Kidney (tissue), 22 donors: ENCODE measurements around the gene HNRNPA0. TPM values are rescaled to one million over a fixed set of nuclear protein-coding genes. Genes with fewer than 3 reads are reported as not detected.

ENCODE experiments used
- DNase-seq, 5 donors: peaks; one replicate each; pipeline ENCODE4 v3.0.0-alpha.2; 2013 to 2020
- FAIRE-seq: peaks from 2 replicates; lab custom pipeline; 2012; peaks lifted over from hg19 to GRCh38; lab: Jason Lieb, UNC
- H3K27ac ChIP-seq, 2 donors: one replicate each; pipeline ENCODE4 v1.7.0; 2013; ENCODE audit warnings: low read depth in 2 of 2, low read length in 2 of 2, inconsistent platforms in 1 of 2
- H3K27me3 ChIP-seq: one replicate; pipeline ENCODE4 v1.7.1; 2013; ENCODE audit warnings: low read length, inconsistent platforms; ENCODE audit not compliant: control insufficient read depth, insufficient read depth
- H3K36me3 ChIP-seq, 3 donors: one replicate each; pipeline versions ENCODE4 v1.7.0 to v1.7.1; 2013; ENCODE audit warnings: low read length in 3 of 3, control low read depth in 1 of 3, inconsistent platforms in 1 of 3; ENCODE audit not compliant: insufficient read depth in 3 of 3, control insufficient read depth in 2 of 3
- H3K4me1 ChIP-seq, 3 donors: one replicate each; pipeline versions ENCODE4 v1.7.0 to v1.7.1; 2013; ENCODE audit warnings: low read length in 3 of 3, inconsistent platforms in 1 of 3, low read depth in 1 of 3; ENCODE audit not compliant: control insufficient read depth in 2 of 3, insufficient read depth in 2 of 3
- H3K4me3 ChIP-seq, 3 donors: one replicate each; pipeline versions ENCODE4 v1.7.0 to v1.8.1; 2013; ENCODE audit warnings: low read length in 3 of 3, control low read depth in 1 of 3, inconsistent platforms in 1 of 3
- H3K9ac ChIP-seq, 3 donors: one replicate each; pipeline versions ENCODE4 v1.7.0 to v1.7.1; 2013; ENCODE audit warnings: low read length in 3 of 3, control low read depth in 1 of 3, inconsistent platforms in 1 of 3
- H3K9me3 ChIP-seq, 3 donors: one replicate each; pipeline versions ENCODE4 v1.7.0 to v1.7.1; 2013; ENCODE audit warnings: low read length in 3 of 3, control low read depth in 1 of 3, inconsistent platforms in 1 of 3; ENCODE audit not compliant: control insufficient read depth in 2 of 3, insufficient read depth in 1 of 3
- intact Hi-C: fragments of 100-400 bp; cut with DNase I; formaldehyde crosslinking; loops from one replicate; pipeline ENCODE4 v1.11.1; 2022
- long read RNA-seq, 10 donors: library from polyadenylated mRNA in 1 of 10; unstranded in 1 of 10; transcript quantifications; one replicate each; pipeline ENCODE4 v2.0.0 and lab custom pipeline, GENCODE V29; 2021 to 2026
- polyA plus RNA-seq: library from polyadenylated mRNA; stranded (reverse); fragments of 350-450 nt; fragmentation: Illumina TruSeq; extraction: RNeasy Lipid Tissue Mini Kit (QIAGEN cat#74804); gene quantifications from one replicate; pipeline ENCODE4 v1.2.3, GENCODE V29; 2014; ENCODE audit warnings: low read depth, low replicate concordance; ENCODE audit not compliant: insufficient read depth
- total RNA-seq: library from RNA; stranded (reverse); fragmentation: NEBNext Ultra II Directional; extraction: Animal tissue kit (Norgen Biotek cat#: 25700); gene quantifications from one replicate; pipeline ENCODE4 v1.2.1, GENCODE V29; 2021
- TF ChIP-seq, protein P1 (sequence below): IDR thresholded peaks from 3 replicates; pipeline ENCODE4 v1.5.1; 2012; ENCODE audit warnings: mild to moderate bottlenecking, moderate library complexity, borderline replicate concordance; ENCODE audit not compliant: insufficient read depth; ENCODE audit errors: extremely low read depth
- donor health status: control.
- donor health status: control.
- donor health status: control.
- donor health status: control.
- donor health status: control.
- donor health status: DM: yes; HTN: yes; CAD: no.
- donor health status: Normal renal cell carcinoma (clear cell type).

The HNRNPA0 gene
- total RNA-seq (28.3 TPM), polyA plus RNA-seq (16.0 TPM)
- long read RNA-seq, donor 1, full-length matches to known transcripts = 314 of 314 reads
- long read RNA-seq, donor 1, partial matches to known transcripts = 0 of 314 reads
- long read RNA-seq, donor 1, other reads (novel, unspliced or antisense) = 0 of 314 reads
- long read RNA-seq, donor 2, full-length matches to known transcripts = 338 of 338 reads
- long read RNA-seq, donor 2, partial matches to known transcripts = 0 of 338 reads
- long read RNA-seq, donor 2, other reads (novel, unspliced or antisense) = 0 of 338 reads
- long read RNA-seq, donor 3, full-length matches to known transcripts = 372 of 372 reads
- long read RNA-seq, donor 3, partial matches to known transcripts = 0 of 372 reads
- long read RNA-seq, donor 3, other reads (novel, unspliced or antisense) = 0 of 372 reads
- long read RNA-seq, donor 4, full-length matches to known transcripts = 307 of 307 reads
- long read RNA-seq, donor 4, partial matches to known transcripts = 0 of 307 reads
- long read RNA-seq, donor 4, other reads (novel, unspliced or antisense) = 0 of 307 reads
- long read RNA-seq, donor 5, full-length matches to known transcripts = 28 of 28 reads
- long read RNA-seq, donor 5, partial matches to known transcripts = 0 of 28 reads
- long read RNA-seq, donor 5, other reads (novel, unspliced or antisense) = 0 of 28 reads
- long read RNA-seq, donor 6, full-length matches to known transcripts = 127 of 127 reads
- long read RNA-seq, donor 6, partial matches to known transcripts = 0 of 127 reads
- long read RNA-seq, donor 6, other reads (novel, unspliced or antisense) = 0 of 127 reads
- long read RNA-seq, donor 7, full-length matches to known transcripts = 16 of 16 reads
- long read RNA-seq, donor 7, partial matches to known transcripts = 0 of 16 reads
- long read RNA-seq, donor 7, other reads (novel, unspliced or antisense) = 0 of 16 reads
- long read RNA-seq, donor 8, full-length matches to known transcripts = 346 of 346 reads
- long read RNA-seq, donor 8, partial matches to known transcripts = 0 of 346 reads
- long read RNA-seq, donor 8, other reads (novel, unspliced or antisense) = 0 of 346 reads
- long read RNA-seq, donor 9, full-length matches to known transcripts = 139 of 139 reads
- long read RNA-seq, donor 9, partial matches to known transcripts = 0 of 139 reads
- long read RNA-seq, donor 9, other reads (novel, unspliced or antisense) = 0 of 139 reads
- long read RNA-seq, donor 10, full-length matches to known transcripts = 406 of 406 reads
- long read RNA-seq, donor 10, partial matches to known transcripts = 0 of 406 reads
- long read RNA-seq, donor 10, other reads (novel, unspliced or antisense) = 0 of 406 reads

DNA sequence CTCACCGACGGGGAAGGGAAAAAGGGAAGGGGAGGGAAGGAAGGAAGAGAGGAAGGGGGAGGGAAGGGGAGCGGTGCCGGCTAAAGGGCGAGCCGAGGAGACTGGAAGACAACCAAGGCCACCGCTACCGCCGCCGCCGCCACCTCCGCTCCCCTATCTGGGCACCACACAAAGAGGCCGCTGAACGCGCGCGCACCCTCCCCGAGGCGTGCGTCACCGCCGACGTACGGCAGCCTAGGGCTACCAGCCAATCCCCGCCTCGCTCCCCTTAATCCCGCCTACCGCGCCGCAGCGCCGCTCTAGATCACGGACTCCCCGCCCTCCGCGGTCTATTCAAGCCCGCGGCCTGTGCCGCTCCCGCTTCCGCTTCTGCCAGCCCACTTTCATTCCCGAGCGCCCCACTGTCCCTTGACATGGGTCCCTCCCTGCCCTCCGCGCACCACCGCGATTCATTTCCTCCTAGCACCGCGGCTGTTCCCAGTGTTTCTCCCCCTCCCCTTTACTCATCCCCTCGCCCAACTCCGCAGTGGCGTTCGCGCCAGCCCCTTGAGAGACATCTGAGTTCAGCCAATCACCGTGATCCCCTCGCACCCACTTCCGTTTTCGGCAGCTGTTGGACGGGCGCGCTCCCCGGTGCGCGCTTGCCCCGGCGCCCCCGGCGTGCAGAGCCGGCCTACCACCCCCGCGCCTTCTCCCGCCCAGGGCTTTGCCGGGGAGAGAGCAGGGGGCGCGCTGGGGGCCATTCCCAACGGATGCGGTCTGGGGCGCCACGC, at the start of gene HNRNPA0:
Gene HNRNPA0, minus strand, starts transcription at position 176 of the 773 bp plus-strand sequence. CDS start 297 bp downstream, outside the sequence.
- Histone ChIP-seq H3K9ac (peak within 1 kb of the TSS; percentile 93 to 100 (median 98)), H3K27me3 (no peaks in the 10 kb centered on the region), H3K36me3 (no peaks in the 10 kb centered on the region), H3K27ac (peak within 1 kb of the TSS; percentile 100), H3K4me1 (peaks cover 0 to 6% (median 2%) of the 10 kb centered on the region in 3 donors), H3K9me3 (no peaks in the 10 kb centered on the region), H3K4me3 (peak within 1 kb of the TSS; percentile 96 to 97 (median 96))
- DNase-seq (peak; percentile 97 to 99 (median 99)), FAIRE-seq (no peak)
- TF ChIP-seq, protein P1, sequence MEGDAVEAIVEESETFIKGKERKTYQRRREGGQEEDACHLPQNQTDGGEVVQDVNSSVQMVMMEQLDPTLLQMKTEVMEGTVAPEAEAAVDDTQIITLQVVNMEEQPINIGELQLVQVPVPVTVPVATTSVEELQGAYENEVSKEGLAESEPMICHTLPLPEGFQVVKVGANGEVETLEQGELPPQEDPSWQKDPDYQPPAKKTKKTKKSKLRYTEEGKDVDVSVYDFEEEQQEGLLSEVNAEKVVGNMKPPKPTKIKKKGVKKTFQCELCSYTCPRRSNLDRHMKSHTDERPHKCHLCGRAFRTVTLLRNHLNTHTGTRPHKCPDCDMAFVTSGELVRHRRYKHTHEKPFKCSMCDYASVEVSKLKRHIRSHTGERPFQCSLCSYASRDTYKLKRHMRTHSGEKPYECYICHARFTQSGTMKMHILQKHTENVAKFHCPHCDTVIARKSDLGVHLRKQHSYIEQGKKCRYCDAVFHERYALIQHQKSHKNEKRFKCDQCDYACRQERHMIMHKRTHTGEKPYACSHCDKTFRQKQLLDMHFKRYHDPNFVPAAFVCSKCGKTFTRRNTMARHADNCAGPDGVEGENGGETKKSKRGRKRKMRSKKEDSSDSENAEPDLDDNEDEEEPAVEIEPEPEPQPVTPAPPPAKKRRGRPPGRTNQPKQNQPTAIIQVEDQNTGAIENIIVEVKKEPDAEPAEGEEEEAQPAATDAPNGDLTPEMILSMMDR = no peak
- intact Hi-C loops = no loop called here

DNA sequence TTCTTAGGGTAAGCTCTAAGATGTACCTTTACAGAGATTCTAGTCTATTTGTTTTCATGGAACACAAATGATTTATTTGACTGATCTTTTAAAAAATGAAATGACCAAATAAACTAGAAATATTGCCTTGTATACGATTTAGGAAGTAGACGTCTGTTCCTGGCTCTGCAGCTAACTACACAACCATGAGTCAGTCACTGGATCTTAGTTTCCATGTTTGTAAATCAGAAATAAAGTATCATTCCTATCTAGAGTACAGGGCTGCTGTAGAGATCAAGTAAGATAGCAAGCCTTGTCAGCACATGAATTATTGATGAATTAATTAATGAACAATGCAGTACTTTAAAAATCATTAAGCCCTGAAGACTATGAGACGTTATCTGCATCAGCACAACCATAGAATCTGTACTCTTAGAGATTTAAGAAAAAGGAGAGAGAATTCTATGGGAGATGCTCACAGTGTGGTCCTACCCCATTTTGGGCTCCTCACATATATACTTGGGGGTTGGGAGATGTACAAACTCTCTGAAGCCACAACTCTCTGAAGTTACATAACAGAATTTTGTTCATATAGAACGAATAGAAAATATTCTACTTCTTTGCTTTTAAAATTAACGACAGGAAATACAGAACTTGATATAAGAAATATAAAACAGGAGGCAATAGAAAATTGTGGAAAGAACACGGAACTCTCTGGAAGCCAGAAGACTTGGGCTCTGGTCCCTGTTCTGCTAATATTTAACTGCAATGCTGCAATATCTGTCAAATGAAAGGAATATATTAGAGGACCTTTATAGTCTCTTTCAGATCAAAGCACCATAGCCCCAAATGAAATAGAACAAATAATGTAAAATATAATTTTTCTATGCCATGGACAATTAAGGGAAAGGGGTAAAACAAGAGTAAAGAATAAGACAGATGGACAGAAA, 48.4 kb upstream of the HNRNPA0 start:
- no peak for FAIRE-seq

More for the DNA sequence above, 48.4 kb upstream of the HNRNPA0 start:
- Histone ChIP-seq H3K36me3 (no peaks in the 10 kb centered on the region), H3K9me3 (no peaks in the 10 kb centered on the region), H3K4me3 (peak overlapping the region in 2 of 3 donors; percentile 18 to 56), H3K27me3 (no peaks in the 10 kb centered on the region), H3K27ac (peak overlapping the region; percentile 8 to 62), H3K4me1 (no peaks in the 10 kb centered on the region), H3K9ac (peak overlapping the region in 1 of 3 donors; percentile 32)
- DNase-seq = no peak
- TF ChIP-seq, protein P1 = no peak
- intact Hi-C loops = no loop called here
